Heart left ventricle (tissue), 16 donors: ENCODE data around the gene SPTLC2. TPM values are rescaled to one million over a fixed set of nuclear protein-coding genes. Genes with fewer than 3 reads are reported as not detected.
A peak's percentile ranks its signal among the peaks of the same experiment; 100 is the strongest.

Experiments used
- ATAC-seq, 4 donors: fragments of 200-7000 bp; cut with Tn5 transposase; one replicate each; pipeline ENCODE4 v1.9.1; 2020 to 2022; ENCODE audit warnings: moderate library complexity in 4 of 4, mild to moderate bottlenecking in 3 of 4, moderate number of reproducible peaks in 1 of 4
- DNase-seq, 5 donors: peaks; one replicate each; pipeline ENCODE4 v3.0.0-alpha.2; 2020
- H3K27ac ChIP-seq, 12 donors: fragments of 200-600 bp; sonication (generic) in 4 of 12; one replicate each; pipeline versions ENCODE4 v1.5.0 to v1.8.0; 2016 to 2022; ENCODE audit warnings: mild to moderate bottlenecking in 2 of 12
- H3K27me3 ChIP-seq, 9 donors: fragments of 200-600 bp; sonication (generic) in 2 of 9; one replicate each; pipeline versions ENCODE4 v1.5.1 to v1.8.0; 2016 to 2022; ENCODE audit warnings: mild to moderate bottlenecking in 3 of 9
- H3K36me3 ChIP-seq, 9 donors: fragments of 200-600 bp; sonication (generic) in 2 of 9; one replicate each; pipeline versions ENCODE4 v1.5.0 to v1.8.0; 2018 to 2022; ENCODE audit warnings: mild to moderate bottlenecking in 2 of 9
- H3K4me1 ChIP-seq, 12 donors: fragments of 200-600 bp; sonication (generic) in 4 of 12; one replicate each; pipeline versions ENCODE4 v1.5.0 to v1.8.0; 2016 to 2022; ENCODE audit warnings: mild to moderate bottlenecking in 3 of 12
- H3K4me3 ChIP-seq, 12 donors: fragments of 200-600 bp; sonication (generic) in 4 of 12; one replicate each; pipeline versions ENCODE4 v1.5.0 to v1.8.0; 2017 to 2022; ENCODE audit warnings: mild to moderate bottlenecking in 9 of 12, moderate library complexity in 4 of 12
- H3K9me3 ChIP-seq, 12 donors: fragments of 200-600 bp; sonication (generic) in 4 of 12; one replicate each; pipeline versions ENCODE4 v1.5.0 to v1.8.0; 2016 to 2022; ENCODE audit warnings: mild to moderate bottlenecking in 1 of 12
- CTCF ChIP-seq, 12 donors: fragments of 200-600 bp; sonication (generic) in 4 of 12; IDR thresholded peaks; one replicate each; pipeline versions ENCODE4 v1.5.0 to v1.8.0; 2018 to 2022; ENCODE audit warnings: antibody characterized with exemption in 12 of 12, mild to moderate bottlenecking in 5 of 12
- POLR2A ChIP-seq, 2 donors: fragments of 450-650 bp; IDR thresholded peaks; one replicate each; pipeline ENCODE4 v1.6.1; 2017; ENCODE audit warnings: antibody characterized with exemption in 2 of 2, mild to moderate bottlenecking in 2 of 2, moderate library complexity in 2 of 2
- WGBS, 4 donors: extraction: QIAGEN DNeasy Blood & Tissue Kit in 2 of 4; methylation state at CpG; one replicate each; pipeline versions ENCODE4 v1.1.5 to v1.1.7; 2013 to 2018; 5-methylcytosine and 5-hydroxymethylcytosine counted together
- intact Hi-C, 10 donors: fragments of 100-400 bp; cut with DNase I; formaldehyde crosslinking; loops; one replicate each; pipeline versions ENCODE4 v1.11.1 to v1.14.2; 2022
- polyA plus RNA-seq, 2 donors: library from polyadenylated mRNA; stranded (reverse); fragments of 200-250 nt; gene quantifications; one replicate each; pipeline ENCODE4 v1.2.3, GENCODE V29; 2013
- total RNA-seq, 9 donors: library from RNA; depleted of rRNA in 2 of 9; stranded (reverse); fragments of >200 nt in 2 of 9; fragmentation: NEBNext Ultra II Directional in 3 of 9; extraction: Animal tissue kit (Norgen Biotek cat#: 25700) in 3 of 9; gene quantifications; one replicate each; pipeline versions ENCODE4 v1.1.0 to v1.2.4, GENCODE V29; 2016 to 2023
- donor health status: ischemic (EF 13 %, LVEDD 7.1; RV severe dilation, severe dysfunction).
- donor health status: healthy with polysubstance abuse.
- donor health status: DM: no; HTN: yes; CAD: no.
- donor health status: DM: no; HTN: no; CAD: no.
- donor health status: ischemic (EF 25% LVEDD 6.9; RV normal size, moderate dysfunction).
- donor health status: ischemic (EF 25% LVEDD 5.7; RV mildly dilated, moderate dysfunction).
- donor health status: healthy.
- donor health status: DM: yes; HTN: yes; CAD: no.
- donor health status: ischemic (EF 35%, LVEDD 5.7; RV mildly dilated, moderate dysfunction).
- donor health status: nonischemic (EF 11% LVEDD 7.7; RV severe dilation, severe dysfunction).
- donor health status: DM: yes; HTN: yes; CAD: no.
- donor health status: PGD.
- donor health status: ischemic (EF 29% LVEDD 5.4; RV normal size, mild dysfunction).
- donor health status: nonischemic (EF 23%, LVEDD 6.1; RV moderate dilation, normal function).

The SPTLC2 gene
- total and polyA plus RNA-seq, 11 donors, result 3.8 to 25.2 (median 11.2) TPM

- 84 to 87% (median 86%) methylated on average over 3 of the region's 3 CpGs for WGBS, 4 donors
- H3K36me3 ChIP-seq, result peaks cover 0 to 3% (median 0%) of the 10 kb centered on the region in 9 donors
- no peaks in the 10 kb centered on the region for H3K27me3 ChIP-seq
- H3K4me3 ChIP-seq, result no peak overlapping the region
- ATAC-seq (no peak), DNase-seq (no peak)
- no peaks in the 10 kb centered on the region for H3K9me3 ChIP-seq
- intact Hi-C loops, result no loop called here
- no peak for TF ChIP-seq CTCF (IDR thresholded peaks at IDR 0.05)
- TF ChIP-seq POLR2A (IDR thresholded peaks at IDR 0.05), result no peak
- H3K4me1 ChIP-seq, result peaks cover 0 to 68% (median 31%) of the 10 kb centered on the region in 12 donors
- H3K27ac ChIP-seq, result no peak overlapping the region
These were observed 31.1 kb downstream of the SPTLC2 start for GRCh38 chr14:77585385-77585784.

- peaks cover 0 to 3% (median 0%) of the 10 kb centered on the region in 9 donors for H3K36me3 ChIP-seq
- DNase-seq, result no peak
- intact Hi-C loops, result no loop called here
- no peak for TF ChIP-seq CTCF (IDR thresholded peaks at IDR 0.05)
- TF ChIP-seq POLR2A (IDR thresholded peaks at IDR 0.05), result no peak
- no peak overlapping the region for H3K4me3 ChIP-seq
- H3K9me3 ChIP-seq, result no peaks in the 10 kb centered on the region
- no peak overlapping the region for H3K27ac ChIP-seq
- peaks cover 0 to 68% (median 30%) of the 10 kb centered on the region in 12 donors for H3K4me1 ChIP-seq
- no peaks in the 10 kb centered on the region for H3K27me3 ChIP-seq
- peak; percentile 29 to 51 (median 40) for ATAC-seq
- WGBS, 4 donors, result 76 to 83% (median 81%) methylated on average over 8 to 10 of the region's 10 CpGs
These were observed 31.6 kb downstream of the SPTLC2 start for GRCh38 chr14:77584809-77585208.

- ATAC-seq, result no peak
- no peak for TF ChIP-seq CTCF (IDR thresholded peaks at IDR 0.05)
- no peak for TF ChIP-seq POLR2A (IDR thresholded peaks at IDR 0.05)
These were observed 32.8 kb downstream of the SPTLC2 start for GRCh38 chr14:77583657-77584056.

GRCh38 chr14:77582511-77582910 is 33.9 kb downstream of the SPTLC2 start:
- Histone ChIP-seq H3K9me3 (no peaks in the 10 kb centered on the region), H3K36me3 (peaks cover 0 to 9% (median 2%) of the 10 kb centered on the region in 9 donors), H3K4me3 (no peak overlapping the region), H3K4me1 (peaks cover 0 to 70% (median 36%) of the 10 kb centered on the region in 12 donors), H3K27me3 (no peaks in the 10 kb centered on the region), H3K27ac (peak overlapping the region in 1 of 12 donors; percentile 40)
- DNase-seq (no peak), ATAC-seq (no peak)
- 79 to 89% (median 82%) methylated on average over 3 of the region's 3 CpGs for WGBS, 4 donors
- TF ChIP-seq POLR2A (IDR thresholded peaks at IDR 0.05) (no peak), CTCF (IDR thresholded peaks at IDR 0.05) (no peak)
- intact Hi-C loops, result no loop called here

More at GRCh38 chr14:77583657-77584056, 32.8 kb downstream of the SPTLC2 start:
- no peak overlapping the region for H3K27ac ChIP-seq
- H3K9me3 ChIP-seq, result no peaks in the 10 kb centered on the region
- DNase-seq, result no peak
- intact Hi-C loops, result no loop called here
- peaks cover 0 to 3% (median 0%) of the 10 kb centered on the region in 9 donors for H3K36me3 ChIP-seq
- H3K4me3 ChIP-seq, result no peak overlapping the region
- H3K27me3 ChIP-seq, result no peaks in the 10 kb centered on the region
- WGBS, 4 donors, result 76 to 89% (median 78%) methylated on average over 3 of the region's 3 CpGs
- H3K4me1 ChIP-seq, result peaks cover 0 to 66% (median 35%) of the 10 kb centered on the region in 12 donors
